Tibial nerve (tissue), 4 donors: Measurements from ENCODE around the gene SYNGR1. TPM values are rescaled to one million over a fixed set of nuclear protein-coding genes. Genes with fewer than 3 reads are reported as not detected.
"Not testable (repeated sequence)": the region's sequence is repeated elsewhere in the genome, so short reads cannot be mapped to it uniquely, and the experiment has no call there.

Experiments
- DNase-seq, 2 donors: peaks; one replicate each; pipeline ENCODE4 v3.0.0-alpha.2; 2019; ENCODE audit warnings: low spot score in 2 of 2
- H3K27ac ChIP-seq, 4 donors: fragments of 200-600 bp; sonication (generic) in 3 of 4; one replicate each; pipeline ENCODE4 v1.5.1; 2017 to 2019; ENCODE audit warnings: mild to moderate bottlenecking in 1 of 4
- H3K27me3 ChIP-seq, 2 donors: fragments of 200-600 bp; sonication (generic) in 1 of 2; one replicate each; pipeline versions ENCODE4 v1.5.1 to v1.6.0; 2017 to 2019
- H3K36me3 ChIP-seq, 3 donors: fragments of 200-600 bp; sonication (generic); one replicate each; pipeline ENCODE4 v1.5.1; 2018 to 2019
- H3K4me1 ChIP-seq, 4 donors: fragments of 200-600 bp; sonication (generic) in 3 of 4; one replicate each; pipeline ENCODE4 v1.5.1; 2017 to 2019
- H3K4me3 ChIP-seq, 4 donors: fragments of 200-600 bp; sonication (generic) in 3 of 4; one replicate each; pipeline ENCODE4 v1.5.1; 2017 to 2019; ENCODE audit warnings: mild to moderate bottlenecking in 1 of 4, moderate library complexity in 1 of 4
- H3K9me3 ChIP-seq, 4 donors: fragments of 200-600 bp; sonication (generic) in 3 of 4; one replicate each; pipeline ENCODE4 v1.5.1; 2017 to 2019
- EP300 ChIP-seq, 2 donors: sonication (generic); formaldehyde crosslinking; IDR thresholded peaks; one replicate each; pipeline ENCODE4 v1.6.1; 2017; ENCODE audit warnings: antibody characterized with exemption in 2 of 2, mild to moderate bottlenecking in 1 of 2
- POLR2A ChIP-seq, 2 donors: fragments of 450-650 bp; IDR thresholded peaks; one replicate each; pipeline ENCODE4 v1.6.1; 2017; ENCODE audit warnings: antibody characterized with exemption in 2 of 2, mild to moderate bottlenecking in 2 of 2, moderate library complexity in 2 of 2
- WGBS, 2 donors: methylation state at CpG; one replicate each; pipeline ENCODE4 v1.1.5; 2018; 5-methylcytosine and 5-hydroxymethylcytosine counted together
- total RNA-seq, 4 donors: library from RNA; depleted of rRNA; stranded (reverse); fragments of >200 nt; gene quantifications; one replicate each; pipeline ENCODE4 v1.1.0, GENCODE V29; 2016
- TF ChIP-seq, protein P1 (sequence below), 5 experiments: fragments of 200-600 bp in 3 of 5; fragments of 450-650 bp in 2 of 5; sonication (generic) in 3 of 5; IDR thresholded peaks; one replicate each; pipeline ENCODE4 v1.5.1; 2016 to 2019; ENCODE audit warnings: antibody characterized with exemption in 5 of 5, mild to moderate bottlenecking in 3 of 5, moderate library complexity in 2 of 5

Gene SYNGR1
- total RNA-seq, 4 donors from 2014 or later: 21.1 to 32.8 (median 25.5) TPM

DNA sequence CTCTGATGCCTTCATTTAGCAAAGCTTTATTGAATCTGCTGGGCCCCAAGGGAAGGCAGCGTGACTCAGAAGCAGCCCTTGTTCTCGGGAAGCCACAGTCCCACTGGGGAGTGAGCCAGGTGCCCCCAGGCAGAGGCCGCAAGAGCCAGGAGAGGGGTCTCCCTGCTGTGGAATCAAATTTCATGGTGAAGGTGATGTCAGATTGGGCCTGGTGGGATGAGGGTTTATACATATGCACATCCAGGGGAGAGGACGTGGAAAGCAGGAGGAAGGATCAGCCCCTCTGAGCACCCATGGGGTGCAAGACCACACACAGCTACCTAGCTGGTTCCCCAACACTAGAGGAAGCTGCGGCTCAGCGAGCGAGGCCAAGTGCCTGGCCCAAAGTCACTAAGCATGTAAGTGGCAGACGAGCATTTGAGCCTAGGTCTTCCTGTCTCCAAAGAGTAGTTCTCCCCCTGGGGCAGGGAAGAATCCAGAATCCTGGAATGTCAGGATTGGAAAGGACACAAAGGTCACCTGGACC is 2.0 kb downstream of the SYNGR1 start:
- 58 to 73% methylated on average over 4 to 8 of the region's 8 CpGs for WGBS, 2 donors
- DNase-seq: no peak
- Histone ChIP-seq H3K4me1 (peaks cover 0 to 35% (median 10%) of the 10 kb centered on the region in 4 donors), H3K36me3 (no peaks in the 10 kb centered on the region), H3K4me3 (no peak overlapping the region), H3K27me3 (no peaks in the 10 kb centered on the region), H3K27ac (peak overlapping the region in 3 of 4 donors; percentile 4 to 93 (median 88)), H3K9me3 (no peaks in the 10 kb centered on the region)
- TF ChIP-seq POLR2A (IDR thresholded peaks at IDR 0.05): no peak
- TF ChIP-seq, protein P1, sequence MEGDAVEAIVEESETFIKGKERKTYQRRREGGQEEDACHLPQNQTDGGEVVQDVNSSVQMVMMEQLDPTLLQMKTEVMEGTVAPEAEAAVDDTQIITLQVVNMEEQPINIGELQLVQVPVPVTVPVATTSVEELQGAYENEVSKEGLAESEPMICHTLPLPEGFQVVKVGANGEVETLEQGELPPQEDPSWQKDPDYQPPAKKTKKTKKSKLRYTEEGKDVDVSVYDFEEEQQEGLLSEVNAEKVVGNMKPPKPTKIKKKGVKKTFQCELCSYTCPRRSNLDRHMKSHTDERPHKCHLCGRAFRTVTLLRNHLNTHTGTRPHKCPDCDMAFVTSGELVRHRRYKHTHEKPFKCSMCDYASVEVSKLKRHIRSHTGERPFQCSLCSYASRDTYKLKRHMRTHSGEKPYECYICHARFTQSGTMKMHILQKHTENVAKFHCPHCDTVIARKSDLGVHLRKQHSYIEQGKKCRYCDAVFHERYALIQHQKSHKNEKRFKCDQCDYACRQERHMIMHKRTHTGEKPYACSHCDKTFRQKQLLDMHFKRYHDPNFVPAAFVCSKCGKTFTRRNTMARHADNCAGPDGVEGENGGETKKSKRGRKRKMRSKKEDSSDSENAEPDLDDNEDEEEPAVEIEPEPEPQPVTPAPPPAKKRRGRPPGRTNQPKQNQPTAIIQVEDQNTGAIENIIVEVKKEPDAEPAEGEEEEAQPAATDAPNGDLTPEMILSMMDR (IDR thresholded peaks at IDR 0.05): no peak
- TF ChIP-seq EP300 (IDR thresholded peaks at IDR 0.05): no peak

DNA sequence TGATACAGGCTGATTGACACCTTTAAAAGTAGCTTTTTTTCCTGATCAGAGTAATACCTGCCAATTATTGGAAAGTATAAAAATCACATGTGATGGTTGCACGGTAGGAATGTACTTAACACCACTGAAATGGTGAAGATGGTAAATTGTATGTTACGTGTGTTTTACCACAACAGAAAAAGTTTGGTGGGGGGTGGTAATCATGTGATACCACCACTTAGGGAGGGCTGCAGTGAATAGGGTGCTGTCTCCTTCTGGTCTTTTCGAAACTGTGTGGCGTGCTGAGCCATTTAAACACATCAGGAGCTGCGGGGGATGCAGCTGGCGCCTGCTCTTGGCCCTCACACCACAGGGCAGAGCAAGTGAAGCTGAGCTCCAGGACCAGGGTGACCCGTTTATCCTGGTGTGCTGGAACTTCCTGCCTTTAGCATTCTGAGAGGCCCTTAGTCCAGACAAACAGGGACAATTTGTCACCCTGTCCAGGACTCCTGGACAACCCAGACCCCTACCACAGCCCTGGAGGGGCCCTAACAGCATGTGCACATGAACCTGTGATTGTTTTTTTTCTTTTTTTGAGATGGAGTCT is 2.6 kb downstream of the SYNGR1 start:
- no peaks in the 10 kb centered on the region for H3K9me3 ChIP-seq
- DNase-seq: no peak
- peak overlapping the region in 3 of 4 donors; percentile 4 to 93 (median 88) for H3K27ac ChIP-seq
- no peaks in the 10 kb centered on the region for H3K27me3 ChIP-seq
- 61 to 69% methylated on average over 7 of the region's 7 CpGs for WGBS, 2 donors
- no peak overlapping the region for H3K4me3 ChIP-seq
- peaks cover 0 to 39% (median 10%) of the 10 kb centered on the region in 4 donors for H3K4me1 ChIP-seq
- H3K36me3 ChIP-seq: no peaks in the 10 kb centered on the region
- no peak for TF ChIP-seq EP300 (IDR thresholded peaks at IDR 0.05)
- TF ChIP-seq, protein P1 (IDR thresholded peaks at IDR 0.05): no peak

DNA sequence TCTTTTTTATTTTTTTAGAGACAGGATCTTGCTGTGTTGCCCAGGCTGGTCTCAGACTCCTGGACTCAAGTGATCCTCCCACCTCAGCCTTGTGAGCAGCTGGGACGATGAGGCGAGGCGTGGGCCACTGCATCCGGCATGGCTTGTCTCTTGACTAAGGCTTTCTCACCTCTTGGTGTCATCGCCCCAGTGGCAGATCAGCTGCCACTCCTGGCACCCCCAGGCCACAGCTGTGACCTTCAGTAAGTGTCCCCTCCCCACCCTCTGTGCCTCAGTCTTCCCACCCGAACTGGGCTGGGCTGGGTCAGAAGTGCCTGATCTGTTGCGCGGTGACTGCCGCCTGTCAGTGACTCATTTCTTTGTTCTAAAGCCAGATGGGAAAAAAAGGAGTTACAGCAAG is 3.6 kb downstream of the SYNGR1 start:
- no peaks in the 10 kb centered on the region for H3K9me3 ChIP-seq
- no peak for DNase-seq
- no peaks in the 10 kb centered on the region for H3K27me3 ChIP-seq
- TF ChIP-seq POLR2A (IDR thresholded peaks at IDR 0.05) (no peak), EP300 (IDR thresholded peaks at IDR 0.05) (no peak)
- TF ChIP-seq, protein P1 (IDR thresholded peaks at IDR 0.05): no peak
- H3K4me1 ChIP-seq: peaks cover 0 to 39% (median 10%) of the 10 kb centered on the region in 4 donors
- H3K36me3 ChIP-seq: peaks cover 0 to 2% (median 0%) of the 10 kb centered on the region in 3 donors
- peak overlapping the region in 2 of 4 donors; percentile 72 to 93 for H3K27ac ChIP-seq
- WGBS, 2 donors: 64 to 66% methylated on average over 9 of the region's 9 CpGs
- no peak overlapping the region for H3K4me3 ChIP-seq

DNA sequence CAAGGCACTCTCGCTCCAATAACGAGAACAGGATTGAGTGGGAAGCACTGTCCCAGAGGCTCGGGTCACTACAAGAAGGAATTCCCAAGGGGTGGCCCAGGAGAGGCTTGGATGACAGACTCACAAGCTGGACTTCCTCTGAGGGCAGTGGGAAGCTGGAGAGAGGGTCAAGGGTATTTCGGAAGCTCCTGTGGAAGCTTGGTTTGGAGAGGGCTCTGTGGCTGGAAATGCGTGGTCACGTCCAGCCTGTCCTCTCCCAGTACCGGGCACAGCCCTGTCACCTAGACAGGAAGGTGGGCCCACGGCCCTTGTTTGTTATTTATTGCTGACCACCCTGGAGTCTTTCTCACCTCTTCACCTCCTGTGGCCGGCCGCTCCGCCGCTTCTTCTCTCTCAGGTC is 5.3 kb downstream of the SYNGR1 start:
- Histone ChIP-seq H3K9me3 (no peaks in the 10 kb centered on the region), H3K4me1 (peaks cover 0 to 30% (median 8%) of the 10 kb centered on the region in 4 donors), H3K4me3 (no peak overlapping the region), H3K27ac (peak overlapping the region in 2 of 4 donors; percentile 28 to 54), H3K36me3 (peaks cover 0 to 16% (median 0%) of the 10 kb centered on the region in 3 donors), H3K27me3 (no peaks in the 10 kb centered on the region)
- DNase-seq: no peak
- WGBS, 2 donors: 76 to 89% methylated on average over 12 of the region's 12 CpGs
- TF ChIP-seq POLR2A (IDR thresholded peaks at IDR 0.05) (no peak), EP300 (IDR thresholded peaks at IDR 0.05) (no peak)
- TF ChIP-seq, protein P1 (IDR thresholded peaks at IDR 0.05): no peak

DNA sequence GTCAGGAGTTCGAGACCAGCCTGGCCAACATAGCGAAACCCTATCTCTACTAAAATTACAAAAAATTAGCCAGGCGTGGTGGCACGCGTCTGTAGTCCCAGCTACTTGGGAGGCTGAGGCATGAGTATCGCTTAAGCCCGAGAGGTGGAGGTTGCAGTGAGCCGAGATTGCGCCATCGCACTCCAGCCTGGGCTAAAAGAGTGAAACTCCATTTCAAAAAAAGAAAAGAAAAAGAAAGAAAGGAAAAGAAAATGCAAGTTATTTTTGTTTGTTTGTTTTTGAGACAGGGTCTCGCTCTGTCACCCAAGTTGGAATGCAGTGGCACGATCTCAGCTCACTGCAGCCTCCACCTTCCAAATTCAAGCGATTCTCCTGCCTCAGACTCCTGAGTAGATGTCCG is 6.0 kb downstream of the SYNGR1 start:
- 96 to 97% methylated on average over 13 to 14 of the region's 14 CpGs for WGBS, 2 donors
- not testable (repeated sequence) for H3K4me3 ChIP-seq, DNase-seq, H3K27ac ChIP-seq, H3K9me3 ChIP-seq, H3K27me3 ChIP-seq
- Histone ChIP-seq H3K4me1 (peaks cover 0 to 28% (median 6%) of the 10 kb centered on the region in 4 donors), H3K36me3 (peaks cover 0 to 16% (median 0%) of the 10 kb centered on the region in 3 donors)
